ENCODE results near the gene RPS16. TPM values are rescaled to one million over a fixed set of nuclear protein-coding genes. Genes with fewer than 3 reads are reported as not detected.

RPS16 gene
- total RNA-seq, 1 donor, result 44.9 TPM

DNA sequence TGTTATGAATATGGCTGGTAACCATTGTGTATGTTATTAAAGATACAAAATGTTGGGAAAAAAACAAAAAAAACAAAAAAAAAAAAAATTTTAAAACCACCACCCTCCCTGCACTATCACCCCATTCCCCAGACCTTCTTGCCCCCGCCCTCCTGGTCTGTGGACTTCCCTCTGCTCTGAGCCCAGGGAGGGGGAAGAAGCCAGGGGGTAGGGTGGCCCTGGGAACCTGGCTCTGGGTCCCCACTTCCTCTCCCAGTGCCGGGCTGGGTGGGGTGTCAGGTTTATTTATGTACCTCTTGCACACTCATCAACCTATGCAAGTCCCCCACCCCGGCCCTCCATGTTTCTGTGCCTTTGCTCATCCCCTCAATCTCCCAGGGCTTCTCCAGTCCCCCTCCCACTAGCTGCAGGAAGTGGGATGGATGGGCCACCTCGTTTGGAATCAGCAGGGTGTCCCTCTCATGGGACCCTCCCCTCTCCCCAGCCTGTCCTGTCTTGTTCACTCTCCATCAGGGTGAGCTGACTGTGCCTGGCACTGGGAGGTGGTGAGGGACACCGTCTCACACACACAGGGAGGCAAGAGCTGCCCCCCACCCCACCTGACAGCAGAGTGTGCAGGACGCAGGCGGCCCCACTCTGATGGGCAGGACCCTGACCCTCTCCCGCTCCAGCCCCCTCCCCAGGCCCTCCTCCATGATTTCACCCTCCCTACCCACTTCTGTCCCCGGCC lies 50.7 kb downstream of the RPS16 start:
- TF ChIP-seq CTCF (IDR thresholded peaks at IDR 0.05; ENCODE audit: extremely low read depth, low read depth, low read length), result no peak
- Histone ChIP-seq H4K20me1 (ENCODE audit: insufficient read depth, low read length) (peaks cover 3% of the 10 kb centered on the region), H3K27ac (ENCODE audit: low read depth, low read length) (no peak overlapping the region), H3K36me3 (ENCODE audit: insufficient read depth, low read length) (peaks cover 89% of the 10 kb centered on the region), H3K27me3 (ENCODE audit: insufficient read depth, low read length) (no peaks in the 10 kb centered on the region), H2AFZ (ENCODE audit: low read length) (no peak overlapping the region), H3K4me1 (ENCODE audit: insufficient read depth, low read length) (peaks cover 11% of the 10 kb centered on the region), H3K4me3 (ENCODE audit: insufficient read depth, low read length) (no peak overlapping the region), H3K4me2 (ENCODE audit: insufficient read depth, low read length) (no peak overlapping the region), H3K9me3 (ENCODE audit: low read depth, low read length) (no peaks in the 10 kb centered on the region), H3K79me2 (ENCODE audit: insufficient read depth, low read length) (peaks cover 9% of the 10 kb centered on the region)
- DNase-seq (ENCODE audit: insufficient read length, low spot score, missing footprints), result peak; percentile 82

Small RNA genes lying within 50 kb of the gene (small RNA-seq; reads per million reads assigned to genes)
- gene MIR4530, result not detected

Other genes starting within 250 kb of the RPS16 start
- gene NCCRP1, start 239.0 kb downstream of the RPS16 start, total RNA-seq, result not detected in 2 replicates
- not detected in 2 replicates for gene SYCN, start 231.7 kb downstream of the RPS16 start, total RNA-seq
- not detected in 2 replicates for gene IFNL3, start 190.9 kb downstream of the RPS16 start, total RNA-seq
- not detected in 2 replicates for gene IFNL4, start 187.1 kb downstream of the RPS16 start, total RNA-seq
- gene IFNL2, start 167.6 kb downstream of the RPS16 start, total RNA-seq, result not detected in 2 replicates
- gene IFNL1, start 139.5 kb downstream of the RPS16 start, total RNA-seq, result not detected in 2 replicates
- gene LRFN1, start 115.1 kb downstream of the RPS16 start, total RNA-seq, result under 0.01 and 0.36 TPM in 2 replicates
- 0.36 and 2.7 TPM in 2 replicates for gene GMFG, start 99.9 kb downstream of the RPS16 start, total RNA-seq
- gene SAMD4B, start 93.5 kb downstream of the RPS16 start, total RNA-seq, result 85.0 and 85.5 TPM in 2 replicates
- 29.3 and 29.8 TPM in 2 replicates for gene PAF1, start 44.8 kb downstream of the RPS16 start, total RNA-seq
- 19.9 and 23.0 TPM in 2 replicates for gene MED29, start 44.6 kb downstream of the RPS16 start, total RNA-seq
- gene ZFP36, start 29.1 kb downstream of the RPS16 start, total RNA-seq, result 6.2 and 6.5 TPM in 2 replicates
- gene PLEKHG2, start 23.3 kb downstream of the RPS16 start, total RNA-seq, result 21.4 and 21.5 TPM in 2 replicates
- gene SUPT5H, start 9.6 kb upstream of the RPS16 start, total RNA-seq, result 71.9 and 91.2 TPM in 2 replicates
- gene TIMM50, start 44.9 kb upstream of the RPS16 start, total RNA-seq, result 29.8 and 36.9 TPM in 2 replicates
- gene DLL3, start 63.0 kb upstream of the RPS16 start, total RNA-seq, result under 0.01 TPM in 1 of 2 replicates, not detected in the other
- gene SELENOV, start 79.2 kb upstream of the RPS16 start, total RNA-seq, result not detected in 2 replicates
- gene EID2B, start 96.9 kb upstream of the RPS16 start, total RNA-seq, result 4.7 and 5.1 TPM in 2 replicates
- gene EID2, start 104.2 kb upstream of the RPS16 start, total RNA-seq, result 8.3 TPM in 2 replicates
- not detected in 2 replicates for gene LGALS13, start 166.6 kb upstream of the RPS16 start, total RNA-seq
- not detected in 2 replicates for gene LGALS16, start 220.0 kb upstream of the RPS16 start, total RNA-seq

All from osteoblast (primary cell).